HG03565 (cell line): ENCODE data around the gene TUBB3.
"Not testable (repeated sequence)": the region's sequence is repeated elsewhere in the genome, so short reads cannot be mapped to it uniquely, and the experiment has no call there.

ENCODE experiments used
- ATAC-seq: cut with Tn5 transposase; IDR thresholded peaks from one replicate; pipeline ENCODE4 v1.9.1; 2021; ENCODE audit warnings: mild to moderate bottlenecking, moderate library complexity; ENCODE audit not compliant: unreplicated experiment

TUBB3 gene

DNA sequence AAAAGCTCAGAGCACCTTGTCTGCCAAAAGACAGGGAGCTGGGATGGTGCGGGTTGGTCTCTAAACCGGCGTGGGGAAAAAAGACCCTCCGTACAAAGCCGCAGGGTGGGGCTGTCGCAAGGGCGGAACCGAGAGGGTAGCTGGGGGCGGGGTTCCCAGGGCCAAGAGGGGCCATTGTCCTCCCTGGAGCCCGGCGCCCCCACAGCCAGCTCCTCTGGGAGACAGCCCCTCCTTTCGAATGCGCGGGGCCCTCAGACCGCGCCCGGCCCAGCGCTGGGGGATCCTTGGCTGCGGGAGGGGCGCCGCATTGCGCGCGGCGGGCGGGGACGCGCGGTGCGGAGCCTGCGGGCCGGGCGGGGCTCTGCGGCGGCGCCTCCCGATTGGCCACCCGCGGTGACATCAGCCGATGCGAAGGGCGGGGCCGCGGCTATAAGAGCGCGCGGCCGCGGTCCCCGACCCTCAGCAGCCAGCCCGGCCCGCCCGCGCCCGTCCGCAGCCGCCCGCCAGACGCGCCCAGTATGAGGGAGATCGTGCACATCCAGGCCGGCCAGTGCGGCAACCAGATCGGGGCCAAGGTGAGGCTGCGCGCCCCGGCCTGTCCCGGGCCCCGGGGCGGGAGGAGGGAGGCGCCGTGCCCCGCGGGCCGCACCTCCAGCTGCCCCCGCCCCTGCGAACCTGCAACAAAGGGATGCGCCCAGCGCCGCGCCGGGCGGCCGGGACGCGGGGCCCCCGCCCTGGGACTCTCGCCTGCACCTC, at the start of gene TUBB3:
Gene TUBB3, plus strand, starts transcription at position 459 of the 756 bp plus-strand sequence. Its CDS starts 60 bp downstream, at position 519.
- no peak for ATAC-seq

DNA sequence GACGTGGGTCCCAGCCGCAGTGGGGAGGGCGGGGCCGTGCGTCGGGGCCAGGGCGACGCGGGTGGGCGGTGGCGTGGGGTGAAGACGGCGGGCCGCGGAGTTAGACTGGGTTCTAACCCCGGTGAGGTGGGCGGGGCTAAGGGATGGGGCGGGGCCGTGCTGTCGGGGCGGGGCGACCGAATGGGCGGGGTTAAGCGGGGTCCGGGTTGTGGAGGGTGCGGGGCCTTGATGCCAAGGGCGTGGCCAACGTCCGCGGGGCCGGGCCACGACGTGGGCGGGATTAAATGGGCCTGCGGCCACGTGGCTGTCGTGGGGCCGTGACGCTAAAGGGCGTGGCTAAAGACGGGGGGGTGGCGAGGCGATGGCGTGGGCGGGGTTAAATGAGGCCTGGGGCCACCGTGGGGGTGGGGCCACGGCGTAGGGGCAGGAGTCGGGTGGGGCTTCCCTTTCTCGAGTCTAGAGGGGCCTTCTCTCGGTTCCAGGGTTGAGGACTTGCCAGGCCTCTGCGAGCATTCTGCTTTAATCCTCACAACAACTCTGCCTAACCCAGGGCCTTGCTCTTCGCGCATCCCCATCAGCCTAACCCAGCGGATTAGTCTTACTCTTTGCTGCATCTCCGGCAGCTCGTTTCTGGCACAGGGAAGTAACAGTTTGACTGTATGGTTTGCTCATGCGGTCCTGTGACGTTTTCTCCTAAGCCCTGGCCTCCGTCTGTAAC, 49.0 kb upstream of the TUBB3 start:
- peak; percentile 44 for ATAC-seq

DNA sequence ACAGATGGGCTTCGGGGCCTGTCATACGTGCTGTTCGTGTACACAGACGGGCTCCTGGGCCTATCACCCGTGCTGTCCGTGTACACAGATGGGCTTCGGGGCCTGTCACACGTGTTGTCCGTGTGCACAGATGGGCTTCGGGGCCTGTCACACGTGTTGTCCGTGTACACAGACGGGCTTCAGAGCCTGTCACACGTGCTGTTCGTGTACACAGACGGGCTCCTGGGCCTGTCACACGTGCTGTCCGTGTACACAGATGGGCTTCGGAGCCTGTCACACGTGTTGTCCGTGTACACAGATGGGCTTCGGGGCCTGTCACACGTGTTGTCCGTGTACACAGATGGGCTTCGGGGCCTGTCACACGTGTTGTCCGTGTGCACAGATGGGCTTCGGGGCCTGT, 44.0 kb upstream of the TUBB3 start:
- not testable (repeated sequence) for ATAC-seq

DNA sequence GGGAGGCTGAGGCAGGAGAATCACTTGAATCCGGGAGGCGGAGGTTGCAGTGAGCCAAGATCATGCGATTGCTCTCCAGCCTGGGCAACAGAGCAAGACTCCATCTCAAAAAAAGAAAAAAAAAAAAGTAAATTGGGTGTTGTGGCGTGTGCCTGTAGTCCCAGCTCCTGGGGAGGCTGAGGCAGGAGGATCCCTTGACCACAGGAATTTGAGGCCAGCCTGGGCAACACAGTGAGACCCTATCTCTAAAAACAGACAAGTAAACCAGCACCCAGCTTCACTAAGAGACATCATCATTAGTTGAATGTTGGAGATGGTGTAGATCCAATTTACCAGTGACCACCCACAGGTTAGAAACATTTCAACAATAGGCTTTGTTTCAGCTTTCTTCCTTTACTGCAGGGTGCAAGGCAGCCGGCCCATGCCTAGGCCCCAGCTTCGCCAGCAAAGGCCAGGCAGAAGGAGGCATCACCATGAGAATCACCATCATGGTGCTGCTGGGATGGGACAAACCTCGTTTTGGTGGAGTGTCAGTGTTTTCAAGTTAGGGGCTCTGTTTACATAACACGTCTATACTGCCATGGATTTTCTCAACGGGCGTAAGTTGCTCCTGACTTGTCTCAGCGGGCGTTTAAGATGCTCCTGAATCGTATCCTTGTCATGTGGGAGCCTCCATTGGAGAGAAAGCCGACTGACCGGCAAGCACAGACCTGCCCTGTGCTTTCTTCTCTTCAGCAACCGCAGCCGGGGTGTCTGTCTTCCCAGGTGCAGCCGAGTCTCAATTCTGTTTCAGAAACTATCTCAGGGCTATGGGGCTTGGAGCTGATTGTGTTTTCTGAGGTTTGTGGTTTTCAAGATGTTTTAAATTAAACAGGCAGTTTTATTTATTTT, 42.4 kb upstream of the TUBB3 start:
- no peak for ATAC-seq

DNA sequence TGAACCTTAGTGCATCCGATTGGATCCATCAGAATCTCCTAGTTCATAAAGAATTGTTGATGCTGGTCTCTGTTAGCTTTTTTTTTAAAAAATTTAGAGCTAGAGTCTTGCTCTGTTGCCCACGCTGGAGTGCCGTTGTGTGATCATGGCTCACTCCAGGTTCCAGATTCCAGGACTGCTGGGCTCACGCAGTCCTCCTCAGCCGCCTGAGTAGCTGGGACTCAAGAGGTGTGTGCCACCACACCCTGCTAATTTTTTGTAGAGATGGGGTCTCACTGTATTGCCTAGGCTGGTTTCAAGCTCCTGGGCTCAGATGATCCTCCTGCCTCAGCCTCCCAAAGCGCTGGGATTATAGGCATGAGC, 41.8 kb upstream of the TUBB3 start:
- ATAC-seq = no peak

DNA sequence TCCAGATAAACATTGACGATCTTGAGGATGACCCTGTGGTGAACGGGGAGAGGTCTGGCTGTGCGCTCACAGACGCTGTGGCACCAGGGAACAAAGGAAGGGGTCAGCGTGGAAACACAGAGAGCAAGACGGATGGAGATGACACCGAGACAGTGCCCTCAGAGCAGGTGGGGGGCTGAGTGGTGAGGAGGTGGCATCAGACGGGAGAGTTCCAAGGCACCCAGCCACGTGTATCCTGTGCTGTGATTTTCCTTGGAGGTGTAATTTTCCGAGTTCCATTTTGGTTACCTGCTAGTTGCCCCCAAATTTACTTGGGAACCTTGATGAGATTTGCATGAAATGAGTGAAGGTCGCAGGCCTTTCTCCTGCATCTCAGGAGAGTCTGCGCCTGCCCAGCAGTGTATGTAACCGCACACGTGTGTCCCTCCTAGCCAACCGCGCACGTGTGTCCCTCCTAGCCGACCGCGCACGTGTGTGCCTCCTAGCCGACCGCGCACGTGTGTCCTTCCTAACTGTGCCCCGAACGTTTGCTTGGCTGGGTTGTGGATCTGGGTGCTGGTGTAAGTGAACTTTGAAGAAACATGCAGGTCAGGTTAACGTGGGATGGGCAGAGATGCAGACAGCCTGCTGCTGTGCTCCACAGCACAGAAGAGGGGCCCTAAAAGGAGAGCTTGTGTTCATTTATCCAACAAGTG, 39.6 kb upstream of the TUBB3 start:
- ATAC-seq = no peak

DNA sequence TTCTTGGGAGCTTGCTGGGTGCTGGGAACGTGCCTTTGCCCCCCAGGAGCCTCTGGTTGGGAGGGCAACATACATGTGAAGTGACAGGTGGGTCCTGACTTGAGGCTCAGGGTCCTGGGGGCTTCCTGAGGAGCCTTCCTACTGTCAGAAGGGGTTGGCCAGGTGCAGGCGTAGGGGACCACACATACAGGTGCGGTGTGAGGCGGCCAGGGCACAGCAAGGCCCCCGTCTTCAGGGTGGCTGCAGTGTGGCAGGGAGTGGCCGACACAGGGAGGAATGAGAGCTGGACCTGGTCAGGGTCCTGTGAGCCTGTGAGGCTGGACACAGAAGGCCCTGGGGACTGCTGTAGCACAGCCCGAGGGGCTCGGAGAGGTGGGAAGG, 39.1 kb upstream of the TUBB3 start:
- no peak for ATAC-seq

DNA sequence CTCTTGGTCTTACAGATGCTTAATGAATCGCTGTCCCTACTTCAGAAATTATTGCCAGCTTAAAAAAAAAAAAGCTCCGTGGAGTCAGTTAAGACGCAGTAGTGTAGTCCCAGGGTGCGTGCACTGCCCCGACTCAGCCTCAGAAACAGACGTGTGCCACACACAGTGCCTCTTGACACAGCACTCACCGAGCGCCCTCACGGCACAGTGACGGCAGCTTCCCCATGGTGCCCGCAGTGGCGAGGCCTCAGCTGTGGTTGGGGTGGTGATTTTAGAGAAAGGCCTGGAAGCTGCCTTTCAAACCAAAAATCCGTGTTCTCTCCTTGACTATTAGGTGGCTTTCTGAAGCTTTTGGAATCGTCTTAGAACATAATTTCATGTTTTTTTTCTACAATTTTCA, 35.9 kb upstream of the TUBB3 start:
- ATAC-seq = no peak

DNA sequence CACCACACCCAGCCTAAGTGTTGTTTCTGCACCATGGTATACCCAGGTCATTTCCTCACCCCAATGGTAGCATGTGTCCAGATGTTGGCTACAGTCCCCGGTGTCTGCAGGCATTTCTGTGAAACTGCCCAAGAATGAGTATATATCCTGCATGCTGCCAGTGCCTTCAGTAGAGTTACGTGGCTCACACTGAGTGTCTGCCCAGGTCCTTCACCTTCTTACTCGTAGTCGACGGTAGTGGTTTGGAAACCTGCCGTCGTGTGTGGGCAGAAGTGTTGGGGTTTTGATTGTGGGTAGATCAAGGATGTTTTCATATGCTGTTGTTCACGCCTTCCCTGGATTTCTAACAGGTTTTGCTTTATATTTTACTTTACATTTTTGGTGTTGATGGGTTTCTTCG, 32.9 kb upstream of the TUBB3 start:
- ATAC-seq = no peak

DNA sequence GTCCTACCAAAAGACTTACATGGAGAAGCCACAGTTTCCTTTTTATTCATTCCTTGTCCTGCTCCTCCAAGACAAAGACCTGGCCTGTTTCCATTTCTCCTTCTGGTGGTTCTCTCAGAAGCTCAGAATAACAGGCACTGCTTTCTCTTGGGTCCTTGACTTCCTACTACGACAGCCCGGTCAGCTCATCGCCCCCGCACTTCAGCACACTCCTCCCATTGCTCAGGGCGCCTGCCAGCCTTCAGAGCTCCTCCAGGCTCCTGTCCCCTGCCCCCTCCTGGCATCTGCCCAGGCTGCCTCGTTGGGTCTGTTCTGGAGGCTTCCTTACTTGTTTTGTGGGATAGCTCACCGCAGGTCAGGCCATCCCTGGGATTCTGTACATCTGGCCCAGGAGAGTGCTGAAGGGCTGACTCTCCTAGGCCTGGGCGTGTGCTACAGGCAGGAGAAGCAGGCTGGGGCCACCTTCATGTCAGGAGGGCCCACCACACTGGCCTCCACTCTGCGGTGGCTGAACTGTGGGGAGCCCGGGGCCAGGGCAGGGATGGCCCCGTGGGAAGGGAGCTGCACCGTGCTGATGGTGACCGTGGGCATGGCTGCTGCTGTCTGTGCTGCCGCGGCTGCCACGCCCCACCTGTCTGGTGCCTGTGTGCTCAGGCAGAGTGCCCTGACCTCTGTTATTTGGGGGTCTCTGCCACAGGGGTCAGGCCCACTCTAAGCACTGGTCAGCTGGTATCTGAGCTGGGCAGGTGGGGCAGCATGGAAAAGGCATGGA, 32.1 kb upstream of the TUBB3 start:
- ATAC-seq = no peak

DNA sequence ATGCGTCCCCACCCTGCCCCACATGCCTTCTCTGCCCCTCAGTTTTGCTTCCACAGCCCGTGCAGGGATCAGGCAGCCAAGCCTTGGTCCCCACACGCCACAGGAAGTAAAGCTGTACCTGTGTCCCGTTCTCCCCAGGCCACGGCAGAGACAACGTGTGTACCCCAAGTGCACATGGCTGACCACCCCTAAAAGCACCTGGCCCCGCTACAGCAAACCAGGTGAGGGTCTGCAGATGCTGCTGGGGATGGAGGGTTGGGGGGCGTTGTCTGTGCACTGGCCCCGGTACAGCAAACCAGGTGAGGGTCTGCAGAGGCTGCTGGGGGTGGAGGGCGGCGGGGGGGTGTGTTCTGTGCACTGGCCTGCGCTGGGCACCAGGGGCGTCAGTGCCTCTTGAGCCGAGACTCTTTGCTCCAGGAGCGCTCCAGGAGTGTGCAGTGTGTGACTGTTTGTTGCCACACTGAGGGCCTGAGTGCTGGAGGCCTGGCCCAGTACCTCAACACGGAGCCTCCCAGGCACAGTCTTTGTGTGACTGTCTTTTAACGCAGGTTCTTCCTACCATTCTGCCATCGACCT, 31.0 kb upstream of the TUBB3 start:
- ATAC-seq = no peak

DNA sequence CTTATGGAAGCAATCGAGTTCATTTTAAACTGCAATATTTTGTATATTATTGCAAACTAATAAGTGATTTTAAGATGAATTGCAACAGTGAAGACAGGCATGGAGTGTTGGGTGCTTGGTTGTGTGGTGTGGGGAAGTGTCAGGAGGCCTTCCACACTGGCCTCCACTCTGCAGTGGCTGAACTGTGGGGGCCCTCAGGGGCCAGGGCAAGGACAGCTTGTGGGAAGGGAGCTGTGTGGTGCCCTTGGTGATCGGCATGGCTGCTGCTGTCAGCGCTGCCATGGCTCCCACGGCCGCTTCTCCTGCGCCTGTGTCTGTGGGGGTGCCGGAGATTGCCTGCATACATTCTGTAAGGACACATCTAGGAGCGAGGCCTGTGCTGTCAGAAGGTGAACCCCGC, 30.5 kb upstream of the TUBB3 start:
- ATAC-seq = no peak

DNA sequence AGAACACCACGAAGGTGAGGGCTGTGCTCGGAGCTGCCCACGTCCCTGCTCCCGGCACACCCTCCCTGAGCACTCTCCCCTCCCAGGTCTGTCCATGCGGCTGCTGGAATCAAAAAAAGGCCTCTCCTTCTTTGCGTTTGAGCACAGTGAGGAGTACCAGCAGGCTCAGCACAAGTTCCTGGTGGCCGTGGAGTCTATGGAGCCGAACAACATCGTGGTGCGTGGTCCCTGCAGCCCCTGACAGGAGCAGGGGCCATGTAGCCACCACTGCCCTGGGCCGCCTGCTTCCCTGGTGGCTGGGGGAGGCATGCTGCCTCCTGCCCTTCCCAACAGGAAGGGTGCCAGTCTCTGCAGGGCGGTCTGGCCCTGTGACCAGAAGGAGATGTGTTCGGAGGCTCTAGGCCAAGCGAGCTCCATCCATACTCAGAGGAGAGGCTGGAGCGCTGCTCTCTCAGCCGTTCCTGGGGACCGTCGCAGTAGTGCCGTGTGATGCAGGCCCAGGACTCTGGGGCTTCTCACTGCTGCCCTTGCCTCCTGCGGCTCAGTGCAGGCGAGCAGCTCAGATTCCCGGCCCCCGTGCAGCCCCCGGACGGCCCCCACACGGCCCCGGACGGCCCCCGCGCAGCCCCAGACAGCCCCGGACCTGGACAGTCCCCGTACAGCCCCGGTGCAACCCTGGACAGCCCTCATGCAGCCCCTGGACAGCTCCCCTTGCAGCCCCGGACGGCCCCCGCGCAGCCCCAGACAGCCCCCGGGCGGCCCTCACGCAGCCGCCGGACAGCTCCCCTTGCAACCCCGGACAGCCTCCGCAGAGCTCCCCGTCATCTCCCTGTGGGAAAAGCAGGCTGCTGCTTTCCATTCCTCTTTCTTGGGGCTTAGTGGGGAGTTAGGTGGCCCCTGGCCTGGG, 29.2 kb upstream of the TUBB3 start:
- ATAC-seq = no peak

DNA sequence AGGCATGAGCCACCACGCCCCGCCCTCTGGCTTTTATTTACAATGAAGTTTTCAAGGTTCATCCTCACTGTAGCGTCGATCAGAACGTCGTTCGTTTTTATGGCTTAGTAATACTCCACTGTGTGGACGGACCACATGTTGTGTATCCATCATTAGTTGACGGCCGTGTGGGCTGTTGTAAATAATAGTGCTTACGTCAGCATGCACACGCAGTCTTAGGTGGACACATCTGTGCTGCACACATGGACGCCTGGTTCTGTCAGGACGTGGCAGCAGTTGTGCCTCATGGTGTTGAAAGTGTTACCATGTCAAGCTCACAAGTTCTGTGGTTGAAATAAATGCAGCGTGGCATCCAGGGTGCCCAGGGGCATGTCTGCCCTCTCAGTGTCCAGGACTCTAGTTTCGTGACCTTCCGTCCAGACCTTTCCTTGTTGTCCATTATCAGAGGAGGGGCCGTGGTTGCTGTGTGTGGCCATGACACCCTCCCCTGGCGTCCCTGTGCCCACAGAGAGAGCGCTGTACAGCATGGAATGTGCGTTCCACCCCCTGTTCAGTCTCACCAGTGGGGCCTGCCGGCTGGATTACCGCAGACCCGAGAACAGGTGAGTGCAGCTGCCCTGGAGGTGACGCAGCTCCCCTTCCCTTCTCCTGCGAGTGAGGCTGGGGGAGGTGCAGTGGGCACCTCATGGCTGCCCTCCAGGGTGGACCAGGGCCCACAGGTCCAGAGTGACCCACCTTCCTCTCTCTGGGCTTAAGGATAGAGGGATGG, 27.5 kb upstream of the TUBB3 start:
- no peak for ATAC-seq

DNA sequence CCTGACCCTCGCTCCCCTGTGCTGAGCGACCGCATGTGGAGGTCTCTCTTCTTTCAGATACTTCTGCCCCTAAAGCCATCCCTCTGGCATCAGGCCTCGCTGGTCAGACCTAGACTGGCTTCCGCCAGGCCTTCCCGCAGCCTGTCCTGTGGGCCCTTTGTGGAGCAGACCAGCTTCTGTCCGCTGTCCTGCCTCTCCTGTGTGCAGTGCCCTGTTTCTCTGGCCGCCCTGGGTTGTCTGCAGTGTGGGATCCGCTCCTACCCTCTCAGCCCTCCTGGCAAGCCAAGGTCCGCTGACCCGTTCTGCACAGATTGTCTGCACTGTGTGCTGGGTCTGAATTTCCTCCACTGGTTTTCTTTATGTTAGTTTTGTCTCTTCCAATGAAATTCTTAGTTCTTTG, 25.9 kb upstream of the TUBB3 start:
- no peak for ATAC-seq

DNA sequence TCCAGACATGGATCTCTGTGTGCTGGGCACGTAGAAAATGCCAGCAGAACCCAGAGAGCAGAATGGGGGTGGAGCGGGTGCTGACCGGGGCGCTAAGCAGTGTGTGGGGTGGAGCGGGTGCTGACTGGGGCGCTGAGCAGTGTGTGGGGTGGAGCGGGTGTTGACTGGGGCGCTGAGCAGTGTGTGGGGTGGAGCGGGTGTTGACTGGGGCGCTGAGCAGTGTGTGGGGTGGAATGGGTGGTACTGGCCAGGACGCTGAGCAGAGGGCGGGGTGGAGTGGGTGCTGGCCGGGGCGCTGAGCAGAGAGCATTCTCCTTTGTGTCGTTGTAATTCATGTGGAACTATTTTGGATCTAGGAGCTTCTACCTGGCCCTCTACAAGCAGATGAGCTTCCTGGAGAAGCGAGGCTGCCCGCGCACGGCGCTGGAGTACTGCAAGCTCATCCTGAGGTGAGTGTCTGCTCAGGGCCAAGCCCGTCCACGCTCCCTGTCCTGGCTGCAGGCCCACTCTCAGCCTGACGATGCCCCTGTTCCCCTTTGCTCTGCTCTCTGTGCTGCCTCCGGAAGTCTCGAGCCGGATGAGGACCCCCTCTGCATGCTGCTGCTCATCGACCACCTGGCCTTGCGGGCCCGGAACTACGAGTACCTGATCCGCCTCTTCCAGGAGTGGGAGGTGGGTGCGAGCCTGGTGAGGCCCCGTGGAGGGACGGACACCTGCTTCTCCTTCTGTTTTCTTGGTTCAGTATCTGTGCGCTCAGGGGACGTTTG, 24.8 kb upstream of the TUBB3 start:
- ATAC-seq = no peak

DNA sequence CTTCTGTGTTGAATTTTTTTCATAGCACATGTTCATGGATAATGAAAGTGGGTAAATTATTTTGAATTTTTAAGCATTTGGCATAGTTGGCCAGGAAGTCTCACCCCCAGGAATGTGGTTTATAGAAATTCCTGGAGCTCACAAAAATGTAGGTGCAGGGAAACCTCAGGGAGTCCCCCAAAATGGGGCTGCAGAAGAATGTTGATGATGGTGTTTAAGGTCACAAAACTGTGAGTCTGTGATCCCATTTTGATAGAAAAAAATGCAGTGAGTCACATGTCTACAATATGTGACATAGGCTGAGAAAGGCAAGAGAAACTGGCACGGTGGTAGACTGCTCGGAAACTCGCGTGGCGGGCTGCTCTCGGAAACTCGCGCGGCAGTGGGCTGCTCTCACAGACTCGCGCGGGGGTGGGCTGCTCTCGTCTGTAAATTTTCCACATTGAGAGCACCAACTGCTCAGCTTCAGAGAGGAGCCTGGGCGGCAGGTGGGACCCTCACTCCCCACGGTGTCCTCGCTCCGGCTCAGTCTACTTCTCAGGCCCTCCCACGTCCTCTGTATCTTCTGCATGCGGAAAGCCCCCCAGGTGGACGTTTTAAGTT, 23.2 kb upstream of the TUBB3 start:
- no peak for ATAC-seq
